Retinal pigment epithelial cell (primary cell): Measurements from ENCODE around the gene UGT1A6.

Source experiments
- DNase-seq: peaks from one replicate; pipeline ENCODE4 v3.0.0-alpha.2; 2010; ENCODE audit warnings: low read depth
- H3K4me3 ChIP-seq: 2 replicates; pipeline ENCODE4 v1.5.1; 2011; ENCODE audit warnings: mild to moderate bottlenecking, low read length, control low read depth, moderate library complexity
- CTCF ChIP-seq: conservative IDR thresholded peaks from 2 replicates; pipeline ENCODE4 v1.5.1; 2011; ENCODE audit warnings: low read depth, low read length, control low read depth, inconsistent platforms

The UGT1A6 gene

GRCh38 chr2:233794128-233794658, 101.5 kb downstream of the UGT1A6 start:
- no peak overlapping the region for H3K4me3 ChIP-seq
- TF ChIP-seq CTCF: no peak
- DNase-seq: no peak

GRCh38 chr2:233795735-233796171, 103.1 kb downstream of the UGT1A6 start:
- TF ChIP-seq CTCF: no peak
- H3K4me3 ChIP-seq: no peak overlapping the region
- no peak for DNase-seq

GRCh38 chr2:233796254-233796653, 103.6 kb downstream of the UGT1A6 start:
- H3K4me3 ChIP-seq: no peak overlapping the region
- DNase-seq: no peak
- no peak for TF ChIP-seq CTCF

- no peak for TF ChIP-seq CTCF
- no peak for DNase-seq
- no peak overlapping the region for H3K4me3 ChIP-seq
Observed at GRCh38 chr2:233798335-233799086, 105.8 kb downstream of the UGT1A6 start.

GRCh38 chr2:233799087-233799665, 106.5 kb downstream of the UGT1A6 start:
- no peak for DNase-seq

GRCh38 chr2:233799716-233800115, 107.0 kb downstream of the UGT1A6 start:
- no peak for TF ChIP-seq CTCF
- DNase-seq: no peak
- H3K4me3 ChIP-seq: no peak overlapping the region

More at GRCh38 chr2:233799087-233799665, 106.5 kb downstream of the UGT1A6 start:
- TF ChIP-seq CTCF: no peak
- H3K4me3 ChIP-seq: no peak overlapping the region

- TF ChIP-seq CTCF: no peak
- no peak overlapping the region for H3K4me3 ChIP-seq
- DNase-seq: no peak
Observed at GRCh38 chr2:233800208-233800607, 107.5 kb downstream of the UGT1A6 start.
